Hematopoietic multipotent progenitor cell treated with erythropoietin and hydrocortisone succinate and interleukin-3 and kit ligand, for 8 days (in vitro differentiated cells): ENCODE data around the gene CERS1.

Source experiments
- DNase-seq: peaks from one replicate; pipeline ENCODE4 v3.0.0-alpha.2; 2015

Gene CERS1

GRCh38 chr19:18895824-18896341 lies at the start of gene CERS1:
CERS1 (minus strand) TSS chr19:18896158; CDS start chr19:18896072, 86 bp downstream.
- no peak for DNase-seq

GRCh38 chr19:18945297-18945696 lies 49.3 kb upstream of the CERS1 start:
- DNase-seq = no peak

GRCh38 chr19:18943465-18943864 lies 47.5 kb upstream of the CERS1 start:
- DNase-seq = no peak

- DNase-seq = no peak
Measured at GRCh38 chr19:18942692-18943091, 46.7 kb upstream of the CERS1 start.

GRCh38 chr19:18941628-18942354 lies 45.8 kb upstream of the CERS1 start:
- DNase-seq = no peak

- peak; percentile 52 for DNase-seq
Measured at GRCh38 chr19:18940769-18941627, 45.0 kb upstream of the CERS1 start, which contains the start of gene HOMER3. HOMER3 (minus strand) TSS chr19:18941217; CDS start chr19:18938982, 2,235 bp downstream.

GRCh38 chr19:18939922-18940768 lies 44.2 kb upstream of the CERS1 start:
- DNase-seq = no peak

GRCh38 chr19:18939163-18939562 lies 43.2 kb upstream of the CERS1 start:
- DNase-seq = no peak

GRCh38 chr19:18933297-18933696 lies 37.3 kb upstream of the CERS1 start:
- DNase-seq = no peak

- DNase-seq = peak; percentile 80
Measured at GRCh38 chr19:18932216-18932841, 36.4 kb upstream of the CERS1 start.

GRCh38 chr19:18931316-18932162 lies 35.6 kb upstream of the CERS1 start:
- no peak for DNase-seq

- no peak for DNase-seq
Measured at GRCh38 chr19:18929311-18929710, 33.4 kb upstream of the CERS1 start.

GRCh38 chr19:18928018-18928805 lies 32.3 kb upstream of the CERS1 start:
- no peak for DNase-seq

GRCh38 chr19:18924684-18925213 lies 28.8 kb upstream of the CERS1 start:
- DNase-seq = no peak

GRCh38 chr19:18922228-18922985 lies 26.4 kb upstream of the CERS1 start:
- DNase-seq = no peak

- no peak for DNase-seq
Measured at GRCh38 chr19:18921593-18921992, 25.6 kb upstream of the CERS1 start.

GRCh38 chr19:18920400-18920799 lies 24.4 kb upstream of the CERS1 start:
- no peak for DNase-seq

GRCh38 chr19:18919900-18920214 lies 23.9 kb upstream of the CERS1 start:
- DNase-seq = no peak

- peak; percentile 100 for DNase-seq
Measured at GRCh38 chr19:18919086-18919899, 23.3 kb upstream of the CERS1 start, which contains the start of the genes COPE and DDX49. COPE (minus strand) TSS chr19:18919387; CDS start chr19:18919348, 39 bp downstream. DDX49 (plus strand) TSS chr19:18919715; CDS start chr19:18919742, 27 bp downstream.
